IMR-90 (cell line): Measurements from ENCODE around the gene ARRB1. TPM values are rescaled to one million over a fixed set of nuclear protein-coding genes. Genes with fewer than 3 reads are reported as not detected.

Source experiments
- ATAC-seq: fragments of 200-7000 bp; cut with Tn5 transposase; 2 replicates; pipeline ENCODE4 v1.9.1; 2020; ENCODE audit warnings: low read depth, mild to moderate bottlenecking, moderate library complexity
- BruUV-seq: library from RNA; stranded (reverse); fragments of 400-500 nt; replicated peaks from 2 replicates; lab custom pipeline; 2021; lab: Mats Ljungman, UMichigan
- CTCF ChIA-PET: fragments of 300-600 bp; formaldehyde crosslinking; extraction: SDS; loops from one replicate; lab custom pipeline; 2021; ENCODE audit warnings: antibody characterized with exemption; lab: Yijun Ruan, JAX
- POLR2A ChIA-PET: fragments of 300-600 bp; sonication (Branson Sonifier 250); formaldehyde crosslinking; loops from one replicate; lab custom pipeline; 2022; ENCODE audit warnings: antibody characterized with exemption; ENCODE audit not compliant: unreplicated experiment; lab: Charles Lee
- DNase-seq: peaks from one replicate; pipeline ENCODE4 v3.0.0; 2013
- H2AFZ ChIP-seq: replicated peaks from 2 replicates; pipeline ENCODE3; 2013; ENCODE audit warnings: low read length, mild to moderate bottlenecking; ENCODE audit not compliant: poor library complexity
- H2AK5ac ChIP-seq: 2 replicates; pipeline ENCODE4 v1.6.1; 2013; ENCODE audit warnings: low read depth, low read length, inconsistent platforms
- H2AK9ac ChIP-seq: replicated peaks from 2 replicates; pipeline ENCODE3; 2013; ENCODE audit warnings: mild to moderate bottlenecking, low read depth, low read length, moderate library complexity; ENCODE audit not compliant: poor library complexity
- H2BK120ac ChIP-seq: 2 replicates; pipeline ENCODE4 v1.6.1; 2013; ENCODE audit warnings: low read depth, low read length, inconsistent platforms
- H2BK15ac ChIP-seq: 3 replicates; pipeline ENCODE4 v1.6.1; 2013; ENCODE audit warnings: low read depth, low read length, inconsistent platforms
- H2BK20ac ChIP-seq: 2 replicates; pipeline ENCODE4 v1.6.1; 2013; ENCODE audit warnings: low read depth, mild to moderate bottlenecking, inconsistent platforms, low read length, moderate library complexity
- H2BK5ac ChIP-seq: 2 replicates; pipeline ENCODE4 v1.6.1; 2013; ENCODE audit warnings: mild to moderate bottlenecking, low read depth, low read length, inconsistent platforms; ENCODE audit not compliant: poor library complexity, severe bottlenecking
- H3K14ac ChIP-seq: replicated peaks from 2 replicates; pipeline ENCODE4 v1.6.1; 2013; ENCODE audit warnings: low read depth, low read length, inconsistent platforms
- H3K18ac ChIP-seq: 2 replicates; pipeline ENCODE4 v1.6.1; 2013; ENCODE audit warnings: low read depth, low read length, control low read depth
- H3K23ac ChIP-seq: 2 replicates; pipeline ENCODE4 v1.6.1; 2013; ENCODE audit warnings: low read depth, low read length, inconsistent platforms
- H3K27ac ChIP-seq: 2 replicates; pipeline ENCODE4 v1.5.1; 2013; ENCODE audit warnings: mild to moderate bottlenecking, control low read depth, low read length; ENCODE audit not compliant: insufficient read depth
- H3K27me3 ChIP-seq: 2 replicates; pipeline ENCODE4 v1.6.1; 2013; ENCODE audit warnings: low read length; ENCODE audit not compliant: control insufficient read depth, insufficient read depth
- H3K36me3 ChIP-seq: 2 replicates; pipeline ENCODE4 v1.6.1; 2013; ENCODE audit warnings: low read length, mixed read lengths; ENCODE audit not compliant: control insufficient read depth, insufficient read depth
- H3K4ac ChIP-seq: 2 replicates; pipeline ENCODE4 v1.6.1; 2013; ENCODE audit warnings: low read depth, low read length, inconsistent platforms
- H3K4me1 ChIP-seq: 2 replicates; pipeline ENCODE4 v1.6.1; 2013; ENCODE audit warnings: low read length, mixed read lengths; ENCODE audit not compliant: control insufficient read depth, insufficient read depth
- H3K4me2 ChIP-seq: 2 replicates; pipeline ENCODE4 v1.6.1; 2013; ENCODE audit warnings: low read depth, mild to moderate bottlenecking, control low read depth, low read length, moderate library complexity
- H3K4me3 ChIP-seq: 2 replicates; pipeline ENCODE4 v1.5.1; 2013; ENCODE audit warnings: low read depth, mild to moderate bottlenecking, control low read depth, low read length, moderate library complexity; ENCODE audit not compliant: insufficient read depth
- H3K56ac ChIP-seq: 2 replicates; pipeline ENCODE4 v1.6.1; 2013; ENCODE audit warnings: low read length, inconsistent platforms; ENCODE audit not compliant: insufficient read depth; ENCODE audit errors: extremely low read depth
- H3K79me1 ChIP-seq, 2 experiments: 2 replicates each; pipeline ENCODE4 v1.6.1; 2013; ENCODE audit warnings: low read length in 2 of 2, inconsistent platforms in 1 of 2, low read depth in 1 of 2
- H3K9ac ChIP-seq: 2 replicates; pipeline ENCODE4 v1.6.1; 2013; ENCODE audit warnings: low read depth, low read length, control low read depth
- H3K9me1 ChIP-seq: 2 replicates; pipeline ENCODE4 v1.6.1; 2013; ENCODE audit warnings: low read length, inconsistent platforms; ENCODE audit not compliant: insufficient read depth
- H3K9me3 ChIP-seq: 2 replicates; pipeline ENCODE4 v1.6.1; 2013; ENCODE audit warnings: low read length; ENCODE audit not compliant: control insufficient read depth, insufficient read depth
- H4K20me1 ChIP-seq: 2 replicates; pipeline ENCODE4 v1.6.1; 2013; ENCODE audit warnings: low read length, inconsistent platforms; ENCODE audit not compliant: insufficient read depth
- H4K5ac ChIP-seq: 2 replicates; pipeline ENCODE4 v1.6.1; 2013; ENCODE audit warnings: mild to moderate bottlenecking, low read depth, low read length, control low read depth
- H4K8ac ChIP-seq, 2 experiments: 2 replicates each; pipeline ENCODE4 v1.6.1; 2013; ENCODE audit warnings: low read depth in 2 of 2, low read length in 2 of 2, control low read depth in 1 of 2, inconsistent platforms in 1 of 2
- H4K91ac ChIP-seq: 2 replicates; pipeline ENCODE4 v1.6.1; 2013; ENCODE audit warnings: low read depth, low read length, inconsistent platforms; ENCODE audit not compliant: insufficient read depth
- CEBPB ChIP-seq: IDR thresholded peaks from 2 replicates; pipeline ENCODE4 v1.6.1; 2012; ENCODE audit warnings: low read depth, low read length, improper control_type of control experiment
- NFE2L2 ChIP-seq: fragments of 150-350 bp; IDR thresholded peaks from 2 replicates; pipeline ENCODE4 v1.6.1; 2016; ENCODE audit warnings: low read depth, mild to moderate bottlenecking, low read length
- WGBS, 2 experiments: methylation state at CpG; one replicate each; pipeline versions ENCODE4 v1.1.5 to v1.1.7; 2013; ENCODE audit warnings: missing lambda C conversion rate in 2 of 2; ENCODE audit not compliant: insufficient read length in 1 of 2; ENCODE audit errors: extremely low coverage in 2 of 2; 5-methylcytosine and 5-hydroxymethylcytosine counted together
- dilution Hi-C: fragments of 300-500 bp; cut with HindIII; formaldehyde crosslinking; loops from one replicate; pipeline ENCODE4 v1.14.3; 2018; ENCODE audit warnings: low sequenced_read_pairs; ENCODE audit not compliant: unreplicated experiment
- in situ Hi-C: fragments of 300-500 bp; cut with MboI; formaldehyde crosslinking; loops from 3 replicates; pipeline ENCODE4 v1.14.3; 2019; ENCODE audit warnings: low sequenced_read_pairs, inconsistent platforms, mixed read lengths
- intact Hi-C: fragments of 100-400 bp; cut with micrococcal nuclease; formaldehyde crosslinking; loops from 2 replicates; pipeline ENCODE4 v1.10.0; 2022
- polyA plus RNA-seq, 3 experiments: library from polyadenylated mRNA; depleted of rRNA; stranded (reverse); fragments of >200 nt; gene quantifications; 2 replicates each; pipeline ENCODE4 v1.2.3, GENCODE V29; 2012; ENCODE audit warnings: low replicate concordance in 1 of 3
- total RNA-seq: library from RNA; depleted of rRNA; stranded (reverse); fragments of >200 nt; gene quantifications from 2 replicates; pipeline ENCODE4 v1.2.3, GENCODE V29; 2012

The ARRB1 gene
- total and polyA plus RNA-seq, 2 of the 4 experiments (the other 2 are of a cell fraction) = 11.0 to 17.4 TPM

- intact Hi-C loops = no loop called here
- Histone ChIP-seq H4K20me1 (no peaks in the 10 kb centered on the region), H3K18ac (peak overlapping the region; percentile 76), H2AK9ac (no peak overlapping the region), H2BK15ac (peak overlapping the region; percentile 49; the same call in 1 of the 3 replicates), H4K8ac (peak overlapping the region; percentile 18 to 75), H4K5ac (peak overlapping the region; percentile 63), H3K23ac (no peak overlapping the region), H2AFZ (peak overlapping the region; percentile 78), H3K9ac (peak overlapping the region; percentile 7; the same call in 1 of the 2 replicates), H2BK120ac (peak overlapping the region; percentile 31; the same call in 1 of the 2 replicates), H3K4me1 (peaks cover 44% of the 10 kb centered on the region), H3K27me3 (no peaks in the 10 kb centered on the region), H3K4me2 (peak overlapping the region; percentile 33), H3K9me1 (peaks cover 18% of the 10 kb centered on the region; the same call in 1 of the 2 replicates), H3K14ac (peak overlapping the region; percentile 29), H2BK5ac (no peak overlapping the region), H3K27ac (peak overlapping the region; percentile 38; the same call in 1 of the 2 replicates), H3K9me3 (no peaks in the 10 kb centered on the region), H4K91ac (no peak overlapping the region), H3K4me3 (no peak overlapping the region), H3K36me3 (no peaks in the 10 kb centered on the region), H3K56ac (no peak overlapping the region), H2BK20ac (peak overlapping the region; percentile 14; the same call in 1 of the 2 replicates), H3K4ac (peak overlapping the region; percentile 42), H3K79me1 (peaks cover 0 to 4% of the 10 kb centered on the region in 2 experiments; a peak in 1 of 4 replicates), H2AK5ac (peak overlapping the region; percentile 76; the same call in 1 of the 2 replicates)
- DNase-seq (peak; percentile 60), ATAC-seq (peak; percentile 27; the same call in 1 of the 2 replicates)
- 70% methylated on average over 2 of the region's 6 CpGs; no CpG with 5 or more reads in 1 of the 2 experiments for WGBS, 2 experiments
- BruUV-seq = no TSS peak
- ChIA-PET CTCF (interaction anchor here (0.7 kb wide), 1 partner anchor 14 kb away, joined by 3 read pairs; no protein-coding TSS in a partner anchor), POLR2A (no interaction called here)
- dilution Hi-C loops = no loop called here
- TF ChIP-seq NFE2L2 = peak; percentile 45; the same call in 1 of the 2 replicates
- TF ChIP-seq CEBPB = no peak
- in situ Hi-C loops = no loop called here
These were observed 14.2 kb downstream of the ARRB1 start for GRCh38 chr11:75337195-75337654.
